Suprapubic skin (tissue), 4 donors: ENCODE measurements around the gene PRDM5. TPM values are rescaled to one million over a fixed set of nuclear protein-coding genes. Genes with fewer than 3 reads are reported as not detected.

ENCODE experiments used
- DNase-seq, 2 donors: peaks; one replicate each; pipeline ENCODE4 v3.0.0-alpha.2; 2019; ENCODE audit warnings: low spot score in 2 of 2
- H3K27ac ChIP-seq: fragments of 200-600 bp; sonication (generic); one replicate; pipeline ENCODE4 v1.5.1; 2019
- H3K27me3 ChIP-seq: fragments of 200-600 bp; sonication (generic); one replicate; pipeline ENCODE4 v1.5.1; 2019
- H3K36me3 ChIP-seq: fragments of 200-600 bp; sonication (generic); one replicate; pipeline ENCODE4 v1.5.1; 2019
- H3K4me1 ChIP-seq: fragments of 200-600 bp; sonication (generic); one replicate; pipeline ENCODE4 v1.5.1; 2019
- H3K4me3 ChIP-seq: fragments of 200-600 bp; sonication (generic); one replicate; pipeline ENCODE4 v1.5.1; 2019; ENCODE audit warnings: mild to moderate bottlenecking
- H3K9me3 ChIP-seq: fragments of 200-600 bp; sonication (generic); one replicate; pipeline ENCODE4 v1.5.1; 2019
- CTCF ChIP-seq, 2 donors: fragments of 200-600 bp in 1 of 2; fragments of 450-650 bp in 1 of 2; sonication (generic) in 1 of 2; IDR thresholded peaks; one replicate each; pipeline ENCODE4 v1.5.1; 2016 to 2019; ENCODE audit warnings: antibody characterized with exemption in 2 of 2, mild to moderate bottlenecking in 1 of 2, moderate library complexity in 1 of 2
- EP300 ChIP-seq: sonication (generic); formaldehyde crosslinking; IDR thresholded peaks from one replicate; pipeline ENCODE4 v1.6.1; 2017; ENCODE audit warnings: antibody characterized with exemption
- POLR2A ChIP-seq, 2 donors: fragments of 450-650 bp; IDR thresholded peaks; one replicate each; pipeline ENCODE4 v1.6.1; 2017; ENCODE audit warnings: antibody characterized with exemption in 2 of 2, mild to moderate bottlenecking in 2 of 2, moderate library complexity in 2 of 2
- POLR2AphosphoS5 ChIP-seq, 3 donors: sonication (generic); formaldehyde crosslinking; IDR thresholded peaks; one replicate each; pipeline ENCODE4 v1.6.1; 2017; ENCODE audit warnings: antibody characterized with exemption in 3 of 3
- WGBS: methylation state at CpG from one replicate; pipeline ENCODE4 v1.1.5; 2018; 5-methylcytosine and 5-hydroxymethylcytosine counted together
- total RNA-seq, 4 donors: library from RNA; depleted of rRNA; stranded (reverse); fragments of >200 nt; gene quantifications; one replicate each; pipeline ENCODE4 v1.1.0, GENCODE V29; 2016

The PRDM5 gene
- total RNA-seq, 4 donors from 2014 or later = 3.0 to 12.0 (median 4.5) TPM

DNA sequence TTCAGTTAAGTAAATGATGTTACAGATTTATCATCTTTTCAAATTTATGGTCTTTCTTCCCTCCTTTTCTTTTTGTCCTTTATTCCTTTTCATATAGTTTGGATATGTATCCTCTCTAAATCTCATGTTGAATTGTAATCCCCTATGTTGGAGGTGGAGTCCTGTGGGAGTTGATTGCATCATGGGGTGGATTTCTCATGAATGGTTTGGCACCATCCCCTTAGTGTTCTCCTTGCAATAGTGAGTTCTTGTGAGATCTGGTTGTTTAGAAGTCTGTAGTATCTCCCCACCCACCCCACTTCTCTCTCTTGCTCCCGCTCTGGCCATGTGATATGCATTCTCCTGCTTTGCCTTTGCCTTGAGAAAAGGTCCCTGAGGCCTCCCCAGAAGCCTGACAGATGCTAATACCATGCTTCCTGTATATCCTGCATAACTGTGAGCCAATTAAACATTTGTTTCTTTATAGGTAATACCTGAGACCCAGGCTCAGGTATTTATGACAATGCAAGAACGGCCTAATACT lies 236.7 kb downstream of the PRDM5 start:
- H3K9me3 ChIP-seq = no peaks in the 10 kb centered on the region
- no peaks in the 10 kb centered on the region for H3K4me1 ChIP-seq
- no peak for DNase-seq
- 86% methylated on average over 2 of the region's 2 CpGs for WGBS
- TF ChIP-seq POLR2AphosphoS5 (IDR thresholded peaks at IDR 0.05) (no peak), EP300 (no peak), POLR2A (IDR thresholded peaks at IDR 0.05) (no peak), CTCF (IDR thresholded peaks at IDR 0.05) (no peak)
- no peak overlapping the region for H3K4me3 ChIP-seq
- no peaks in the 10 kb centered on the region for H3K36me3 ChIP-seq
- no peak overlapping the region for H3K27ac ChIP-seq
- H3K27me3 ChIP-seq = no peaks in the 10 kb centered on the region

DNA sequence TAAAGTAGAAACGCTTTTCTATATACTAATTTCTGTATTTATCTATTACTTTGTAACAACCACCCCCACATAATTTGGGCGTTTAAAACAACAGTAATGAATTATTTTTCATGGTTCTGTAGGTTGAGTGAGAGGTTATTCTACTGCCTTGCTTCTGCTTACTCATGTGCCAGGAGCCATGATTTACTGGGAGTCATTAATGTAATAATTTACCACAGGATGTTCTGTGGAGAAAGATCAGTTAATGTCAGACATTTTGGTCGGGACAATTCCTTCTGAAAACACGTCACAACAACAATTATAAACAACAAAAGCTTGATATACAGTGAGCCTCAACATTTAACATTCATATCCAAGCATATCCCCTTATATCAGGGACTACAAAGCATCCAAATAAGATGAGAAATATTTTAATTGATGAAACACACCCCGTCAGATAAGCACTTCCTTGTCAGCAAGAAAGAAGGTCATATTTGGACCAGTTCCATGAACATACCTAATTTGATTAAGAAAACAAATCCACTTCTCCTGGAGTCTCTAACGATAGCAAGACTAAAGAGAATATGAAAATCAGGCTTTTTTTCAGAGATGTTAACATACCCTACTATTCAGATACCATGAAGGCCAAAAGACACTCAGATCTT lies 238.5 kb downstream of the PRDM5 start:
- Histone ChIP-seq H3K36me3 (no peaks in the 10 kb centered on the region), H3K4me3 (no peak overlapping the region), H3K27ac (no peak overlapping the region), H3K9me3 (no peaks in the 10 kb centered on the region), H3K27me3 (no peaks in the 10 kb centered on the region), H3K4me1 (no peaks in the 10 kb centered on the region)
- DNase-seq = no peak
- 49% methylated on average over 6 of the region's 6 CpGs for WGBS
- TF ChIP-seq POLR2AphosphoS5 (IDR thresholded peaks at IDR 0.05) = no peak
- no peak for TF ChIP-seq EP300
- TF ChIP-seq POLR2A (IDR thresholded peaks at IDR 0.05) = no peak
- no peak for TF ChIP-seq CTCF (IDR thresholded peaks at IDR 0.05)

DNA sequence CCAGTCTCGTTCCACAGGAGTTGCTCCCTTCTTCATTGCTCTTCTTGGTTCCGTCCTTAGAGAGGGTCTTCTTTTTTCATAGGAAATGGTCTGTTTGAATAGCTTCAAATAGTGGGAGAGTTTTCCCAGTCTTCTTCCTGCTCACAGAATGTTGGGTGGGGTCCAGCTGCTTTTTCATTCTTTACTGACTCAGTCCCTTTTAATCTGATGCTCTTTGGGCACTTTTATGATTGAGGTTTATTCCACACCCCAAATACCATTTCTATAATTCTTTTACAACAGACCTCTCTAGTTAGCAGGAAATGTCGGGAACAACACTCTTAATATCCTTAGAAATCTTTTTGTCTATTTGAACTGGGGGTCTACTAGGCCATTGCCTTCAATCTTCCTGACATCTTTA lies 239.5 kb downstream of the PRDM5 start:
- no peak for DNase-seq
- TF ChIP-seq EP300 = no peak
- no peak for TF ChIP-seq CTCF (IDR thresholded peaks at IDR 0.05)
- no peak for TF ChIP-seq POLR2A (IDR thresholded peaks at IDR 0.05)
- no peak for TF ChIP-seq POLR2AphosphoS5 (IDR thresholded peaks at IDR 0.05)
- H3K36me3 ChIP-seq = no peaks in the 10 kb centered on the region
- H3K9me3 ChIP-seq = no peaks in the 10 kb centered on the region
- H3K27ac ChIP-seq = no peak overlapping the region
- no peak overlapping the region for H3K4me3 ChIP-seq
- no peaks in the 10 kb centered on the region for H3K27me3 ChIP-seq
- WGBS = 78% methylated on average over 3 of the region's 3 CpGs
- no peaks in the 10 kb centered on the region for H3K4me1 ChIP-seq

GRCh38 chr4:120680647-120681228 lies 241.8 kb downstream of the PRDM5 start:
- no peaks in the 10 kb centered on the region for H3K36me3 ChIP-seq
- no peak overlapping the region for H3K4me3 ChIP-seq
- H3K4me1 ChIP-seq = no peaks in the 10 kb centered on the region
- no peak for DNase-seq
- no peaks in the 10 kb centered on the region for H3K27me3 ChIP-seq
- no peaks in the 10 kb centered on the region for H3K9me3 ChIP-seq
- H3K27ac ChIP-seq = no peak overlapping the region
- WGBS = 88% methylated on average over 3 of the region's 3 CpGs
- TF ChIP-seq POLR2A (IDR thresholded peaks at IDR 0.05) = no peak
- no peak for TF ChIP-seq POLR2AphosphoS5 (IDR thresholded peaks at IDR 0.05)
- no peak for TF ChIP-seq CTCF (IDR thresholded peaks at IDR 0.05)

DNA sequence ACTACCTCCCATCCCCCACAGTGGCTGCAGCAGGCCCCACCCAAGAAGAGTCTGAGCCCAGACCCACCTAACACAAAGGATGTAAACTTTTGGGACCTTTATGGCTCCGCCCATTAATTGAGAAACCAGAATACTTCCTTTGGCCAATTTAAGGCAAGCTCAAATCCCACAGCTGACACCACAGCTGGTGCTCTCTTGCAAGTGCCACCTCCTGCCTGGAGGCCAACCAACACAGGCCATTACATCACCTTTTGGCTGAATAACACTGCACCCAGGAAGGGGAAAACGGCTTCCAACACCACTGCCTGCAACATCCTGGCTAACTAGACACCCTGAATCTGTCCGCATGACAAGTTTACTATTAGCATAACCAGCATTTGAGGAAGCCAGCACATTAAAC lies 248.8 kb downstream of the PRDM5 start:
- TF ChIP-seq EP300 (no peak), POLR2AphosphoS5 (IDR thresholded peaks at IDR 0.05) (no peak), CTCF (IDR thresholded peaks at IDR 0.05) (no peak), POLR2A (IDR thresholded peaks at IDR 0.05) (no peak)
- H3K4me3 ChIP-seq = no peak overlapping the region

More for the DNA sequence above, 248.8 kb downstream of the PRDM5 start:
- Histone ChIP-seq H3K27me3 (no peaks in the 10 kb centered on the region), H3K4me1 (no peaks in the 10 kb centered on the region), H3K36me3 (peaks cover 2% of the 10 kb centered on the region), H3K9me3 (no peaks in the 10 kb centered on the region), H3K27ac (no peak overlapping the region)
- WGBS = 86% methylated on average over 3 of the region's 3 CpGs
- DNase-seq = no peak
